SK-N-SH (cell line): ENCODE data around the gene GABRD. TPM values are rescaled to one million over a fixed set of nuclear protein-coding genes. Genes with fewer than 3 reads are reported as not detected.

Experiments used
- CTCF ChIA-PET: fragments of 300-600, 350-600 bp; formaldehyde crosslinking; extraction: SDS; loops from one replicate; lab custom pipeline; 2021; lab: Yijun Ruan, JAX
- POLR2A ChIA-PET: fragments of 350-600 bp; sonication (Branson Sonifier 250); formaldehyde crosslinking; extraction: SDS; loops from one replicate; lab custom pipeline; 2020; ENCODE audit warnings: antibody characterized with exemption, inconsistent platforms; lab: Yijun Ruan, JAX
- DNase-seq: peaks from one replicate; pipeline ENCODE4 v3.0.0; 2012
- H2AFZ ChIP-seq: fragments of 200-600 bp; sonication (generic); 2 replicates; pipeline ENCODE4 v1.8.1; 2016; ENCODE audit warnings: antibody characterized with exemption, mild to moderate bottlenecking, low read depth
- H3F3A ChIP-seq: fragments of 200-600 bp; sonication (generic); replicated peaks from 2 replicates; pipeline ENCODE3; 2016; ENCODE audit warnings: antibody characterized with exemption, mild to moderate bottlenecking; ENCODE audit not compliant: insufficient read depth
- H3K27ac ChIP-seq, 2 experiments: fragments of 200-500 bp in 1 of 2; fragments of 200-600 bp in 1 of 2; sonication (Bioruptor generic) in 1 of 2; sonication (generic), shearing (Covaris generic) in 1 of 2; 2 replicates each; pipeline versions ENCODE4 v1.5.1 to v1.6.1; 2014 to 2016; ENCODE audit warnings: low read depth in 2 of 2, inconsistent platforms in 1 of 2, low read length in 1 of 2, mild to moderate bottlenecking in 1 of 2, mixed read lengths in 1 of 2
- H3K27me3 ChIP-seq: fragments of 200-600 bp; sonication (generic), shearing (Covaris generic); 2 replicates; pipeline ENCODE4 v1.6.1; 2016; ENCODE audit warnings: mixed run types; ENCODE audit not compliant: insufficient read depth
- H3K36me3 ChIP-seq, 2 experiments: fragments of 200-500 bp in 1 of 2; fragments of 200-600 bp in 1 of 2; sonication (Bioruptor generic) in 1 of 2; sonication (generic) in 1 of 2; replicated peaks in 1 of 2; 2 replicates each; pipeline versions ENCODE3 to v1.5.1; 2014 to 2016; ENCODE audit warnings: low read length in 1 of 2, mild to moderate bottlenecking in 1 of 2; ENCODE audit not compliant: insufficient read depth in 2 of 2, control insufficient read depth in 1 of 2
- H3K4me1 ChIP-seq, 2 experiments: fragments of 200-500 bp in 1 of 2; fragments of 200-600 bp in 1 of 2; sonication (Bioruptor generic) in 1 of 2; sonication (generic), shearing (Covaris generic) in 1 of 2; 2 replicates each; pipeline versions ENCODE4 v1.5.1 to v1.6.1; 2014 to 2016; ENCODE audit warnings: low read depth in 1 of 2, low read length in 1 of 2, mixed run types in 1 of 2; ENCODE audit not compliant: insufficient read depth in 2 of 2, control insufficient read depth in 1 of 2
- H3K4me2 ChIP-seq: fragments of 200-600 bp; sonication (generic), shearing (Covaris generic); 2 replicates; pipeline ENCODE4 v1.6.1; 2017; ENCODE audit warnings: mixed run types
- H3K4me3 ChIP-seq, 2 experiments: fragments of 200-500 bp in 1 of 2; fragments of 200-600 bp in 1 of 2; sonication (Bioruptor generic) in 1 of 2; sonication (generic), shearing (Covaris generic) in 1 of 2; 2 replicates each; pipeline versions ENCODE4 v1.5.1 to v1.8.1; 2014 to 2016; ENCODE audit warnings: low read depth in 2 of 2, inconsistent platforms in 1 of 2, low read length in 1 of 2, mild to moderate bottlenecking in 1 of 2, mixed read lengths in 1 of 2, moderate library complexity in 1 of 2
- H3K79me2 ChIP-seq: fragments of 200-600 bp; sonication (generic); 2 replicates; pipeline ENCODE4 v1.8.1; 2017; ENCODE audit warnings: mild to moderate bottlenecking; ENCODE audit not compliant: insufficient read depth
- H3K9ac ChIP-seq: fragments of 200-600 bp; sonication (generic); 2 replicates; pipeline ENCODE4 v1.6.1; 2017; ENCODE audit warnings: mixed run types
- H3K9me2 ChIP-seq: fragments of 200-600 bp; sonication (generic); 2 replicates; pipeline ENCODE4 v1.6.1; 2017; ENCODE audit warnings: mixed run types
- H3K9me3 ChIP-seq: fragments of 200-600 bp; sonication (generic); 2 replicates; pipeline ENCODE4 v1.6.1; 2017; ENCODE audit warnings: mixed run types, mild to moderate bottlenecking, moderate library complexity
- H4K20me1 ChIP-seq: fragments of 200-600 bp; sonication (generic); 2 replicates; pipeline ENCODE4 v1.6.1; 2017; ENCODE audit warnings: mild to moderate bottlenecking, mixed run types; ENCODE audit not compliant: insufficient read depth
- ELF1 ChIP-seq: IDR thresholded peaks from 2 replicates; pipeline ENCODE4 v1.4.0; 2012
- EZH2phosphoT487 ChIP-seq: fragments of 200-600 bp; sonication (generic); IDR thresholded peaks from 2 replicates; pipeline ENCODE4 v1.6.1; 2017; ENCODE audit warnings: low read depth, mixed run types, mild to moderate bottlenecking, antibody characterized with exemption, moderate library complexity, borderline replicate concordance
- FOSL2 ChIP-seq: IDR thresholded peaks from 2 replicates; pipeline ENCODE4 v1.4.0; 2012; ENCODE audit warnings: low read depth, mild to moderate bottlenecking, moderate library complexity, borderline replicate concordance
- FOXJ3 ChIP-seq: sonication (generic); formaldehyde crosslinking; IDR thresholded peaks from 2 replicates; pipeline ENCODE4 v1.5.1; 2020; ENCODE audit warnings: mild to moderate bottlenecking, missing genetic modification reagents
- FOXM1 ChIP-seq: IDR thresholded peaks from 2 replicates; pipeline ENCODE4 v1.4.0; 2012; ENCODE audit warnings: low read depth, mild to moderate bottlenecking
- GABPA ChIP-seq: IDR thresholded peaks from 2 replicates; pipeline ENCODE4 v1.4.0; 2012; ENCODE audit warnings: low read depth, mild to moderate bottlenecking
- GATA2 ChIP-seq: sonication (generic); formaldehyde crosslinking; IDR thresholded peaks from 2 replicates; pipeline ENCODE4 v1.5.0; 2020; ENCODE audit warnings: mild to moderate bottlenecking, missing genetic modification reagents
- IRF3 ChIP-seq: fragments of 150-350 bp; IDR thresholded peaks from 2 replicates; pipeline ENCODE4 v1.6.1; 2016; ENCODE audit warnings: mild to moderate bottlenecking, low read depth, low read length
- MAX ChIP-seq: IDR thresholded peaks from 2 replicates; pipeline ENCODE4 v1.4.0; 2012; ENCODE audit warnings: low read depth
- MEF2A ChIP-seq: IDR thresholded peaks from 2 replicates; pipeline ENCODE4 v1.4.0; 2012; ENCODE audit warnings: low read depth, borderline replicate concordance
- MXI1 ChIP-seq: IDR thresholded peaks from 2 replicates; pipeline ENCODE4 v1.6.1; 2012; ENCODE audit warnings: mild to moderate bottlenecking, low read depth, low read length, improper control_type of control experiment
- NRF1 ChIP-seq: IDR thresholded peaks from 2 replicates; pipeline ENCODE4 v1.6.1; 2012; ENCODE audit warnings: low read depth, mild to moderate bottlenecking, low read length
- PBX3 ChIP-seq: IDR thresholded peaks from 2 replicates; pipeline ENCODE4; 2012
- POLR2AphosphoS5 ChIP-seq: IDR thresholded peaks from 2 replicates; pipeline ENCODE4 v1.6.1; 2012; ENCODE audit warnings: low read depth, low read length
- RAD21 ChIP-seq: IDR thresholded peaks from 2 replicates; pipeline ENCODE4 v1.6.1; 2012; ENCODE audit warnings: mild to moderate bottlenecking, low read length
- RXRA ChIP-seq: IDR thresholded peaks from 2 replicates; pipeline ENCODE4 v1.4.0; 2012; ENCODE audit warnings: low read depth, mild to moderate bottlenecking, borderline replicate concordance
- SIN3A ChIP-seq: IDR thresholded peaks from 2 replicates; pipeline ENCODE4 v1.6.1; 2012; ENCODE audit warnings: low read depth, mild to moderate bottlenecking, low read length, moderate library complexity, borderline replicate concordance
- SMC3 ChIP-seq: IDR thresholded peaks from 2 replicates; pipeline ENCODE4 v1.6.1; 2012; ENCODE audit warnings: low read depth, low read length, improper control_type of control experiment
- TEAD4 ChIP-seq: IDR thresholded peaks from 2 replicates; pipeline ENCODE4 v1.4.0; 2012; ENCODE audit warnings: mild to moderate bottlenecking, borderline replicate concordance; ENCODE audit not compliant: insufficient read depth
- USF2 ChIP-seq: fragments of 150-350 bp; IDR thresholded peaks from 2 replicates; pipeline ENCODE4 v1.6.1; 2017; ENCODE audit warnings: antibody characterized with exemption, low read length, low read depth, borderline replicate concordance
- ZBTB33 ChIP-seq: IDR thresholded peaks from 2 replicates; pipeline ENCODE4 v1.4.0; 2012; ENCODE audit warnings: low read depth, borderline replicate concordance
- WGBS: methylation state at CpG from one replicate; pipeline ENCODE4 v1.1.6; 2017; ENCODE audit warnings: low lambda C conversion rate; 5-methylcytosine and 5-hydroxymethylcytosine counted together
- polyA plus RNA-seq, 3 experiments: library from polyadenylated mRNA; depleted of rRNA; stranded (reverse); fragments of >200 nt; gene quantifications; 2 replicates each; pipeline ENCODE4 v1.2.3, GENCODE V29; 2012

The GABRD gene
- polyA plus RNA-seq, 1 of the 3 experiments (the other 2 are of a cell fraction): 0.07 TPM

GRCh38 chr1:1971688-1972087, 47.5 kb upstream of the GABRD start:
- H3K4me2 ChIP-seq: no peak overlapping the region
- H4K20me1 ChIP-seq: no peaks in the 10 kb centered on the region
- no peaks in the 10 kb centered on the region for H3F3A ChIP-seq
- no peaks in the 10 kb centered on the region for H3K79me2 ChIP-seq
- no peak overlapping the region for H3K9ac ChIP-seq
- POLR2A ChIA-PET: no interaction called here
- no peaks in the 10 kb centered on the region for H3K4me1 ChIP-seq
- H2AFZ ChIP-seq: no peak overlapping the region
- TF ChIP-seq USF2: no peak
- TF ChIP-seq POLR2AphosphoS5: no peak
- TF ChIP-seq SMC3: no peak
- no peak for TF ChIP-seq GABPA
- TF ChIP-seq IRF3: no peak
- no peak for TF ChIP-seq FOXM1
- no peak for TF ChIP-seq NRF1
- TF ChIP-seq RAD21: no peak
- no peak for TF ChIP-seq ELF1
- TF ChIP-seq TEAD4: no peak
- TF ChIP-seq MAX: no peak
- no peak for TF ChIP-seq SIN3A
- TF ChIP-seq PBX3: no peak
- TF ChIP-seq, all 33 proteins: peak for 0
- Histone ChIP-seq H3K27me3 (no peaks in the 10 kb centered on the region), H3K27ac (no peak overlapping the region), H3K9me2 (no peaks in the 10 kb centered on the region), H3K36me3 (no peaks in the 10 kb centered on the region), H3K9me3 (no peaks in the 10 kb centered on the region), H3K4me3 (no peak overlapping the region)
- CTCF ChIA-PET: no interaction called here
- WGBS: 85% methylated on average over 11 of the region's 21 CpGs
- no peak for DNase-seq

- DNase-seq: no peak
- CTCF ChIA-PET: interaction anchor here (0.6 to 2.4 kb wide), 4 partner anchors 13 to 167 kb away, joined by 3 to 16 read pairs (median 8); no protein-coding TSS in a partner anchor
- POLR2A ChIA-PET: no interaction called here
- no peak for TF ChIP-seq RXRA
- no peak for TF ChIP-seq MEF2A
- TF ChIP-seq RAD21: no peak
- TF ChIP-seq POLR2AphosphoS5: no peak
- no peak for TF ChIP-seq GATA2 (CRISPR knock-in tag)
- TF ChIP-seq FOSL2: no peak
- TF ChIP-seq EZH2phosphoT487: no peak
- TF ChIP-seq FOXJ3 (CRISPR knock-in tag): no peak
- TF ChIP-seq TEAD4: no peak
- TF ChIP-seq GABPA: no peak
- TF ChIP-seq ZBTB33: no peak
- no peak for TF ChIP-seq SMC3
- no peak for TF ChIP-seq IRF3
- no peak for TF ChIP-seq MXI1
Measured at GRCh38 chr1:1972976-1973715, 46.0 kb upstream of the GABRD start.

More at GRCh38 chr1:1972976-1973715, 46.0 kb upstream of the GABRD start:
- Histone ChIP-seq H2AFZ (no peak overlapping the region), H3K9me3 (no peaks in the 10 kb centered on the region), H3K9me2 (no peaks in the 10 kb centered on the region), H3K27ac (no peak overlapping the region), H3K79me2 (no peaks in the 10 kb centered on the region), H3K36me3 (no peaks in the 10 kb centered on the region), H3K9ac (no peak overlapping the region), H3F3A (no peaks in the 10 kb centered on the region), H3K4me2 (no peak overlapping the region), H4K20me1 (no peaks in the 10 kb centered on the region), H3K4me1 (no peaks in the 10 kb centered on the region), H3K27me3 (no peaks in the 10 kb centered on the region), H3K4me3 (no peak overlapping the region)
- 53% methylated on average over 11 of the region's 22 CpGs for WGBS
